Endometrium (tissue), 2 donors: ENCODE data around the gene TCTA.
"Not testable (repeated sequence)": the region's sequence is repeated elsewhere in the genome, so short reads cannot be mapped to it uniquely, and the experiment has no call there.

Experiments
- FAIRE-seq: peaks from 2 replicates; lab custom pipeline; 2012; peaks lifted over from hg19 to GRCh38; lab: Jason Lieb, UNC
- donor health status: control.
- donor health status: control.

TCTA gene

GRCh38 chr3:49411968-49412631 lies at the start of gene TCTA, which contains the start of gene RHOA:
TCTA (plus strand) TSS chr3:49412423; CDS start chr3:49412427, 4 bp downstream.
RHOA (minus strand) TSS chr3:49411976; CDS start chr3:49375589, 36,387 bp downstream.
- peak; percentile 95 for FAIRE-seq

GRCh38 chr3:49362561-49362960 lies 49.7 kb upstream of the TCTA start:
- FAIRE-seq, result no peak

DNA sequence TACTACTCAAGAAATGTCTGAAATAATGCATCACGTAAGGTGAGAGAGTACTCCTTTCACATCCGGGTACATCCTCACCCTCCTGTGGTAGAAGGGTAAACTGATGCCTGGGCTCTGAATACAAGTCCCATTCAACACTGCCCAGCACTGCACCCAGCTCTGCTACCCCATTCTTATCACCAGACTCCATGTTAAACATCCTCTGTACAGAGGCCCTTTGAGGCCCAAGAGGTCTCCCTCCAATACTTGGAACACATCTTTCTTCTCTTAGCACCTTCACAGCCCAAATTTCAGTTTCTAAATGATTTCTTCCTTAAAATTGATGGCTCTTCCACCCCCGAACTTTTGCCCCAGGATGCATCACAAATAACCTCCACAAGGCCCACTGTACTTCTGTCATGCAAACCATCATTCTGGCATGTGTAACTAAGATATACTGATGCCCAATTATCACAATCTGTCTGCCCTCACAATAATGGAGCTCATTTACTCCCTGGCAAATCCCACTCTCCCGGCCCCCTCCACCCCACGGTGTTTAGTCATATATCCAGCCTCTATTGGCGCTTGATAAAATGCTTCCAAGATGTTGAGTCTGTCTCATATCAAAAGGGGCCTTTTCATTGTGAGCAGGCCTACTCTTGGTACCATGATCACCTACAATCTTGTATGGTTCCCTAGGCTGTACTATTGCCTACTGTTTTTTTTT lies 41.5 kb upstream of the TCTA start:
- no peak for FAIRE-seq

DNA sequence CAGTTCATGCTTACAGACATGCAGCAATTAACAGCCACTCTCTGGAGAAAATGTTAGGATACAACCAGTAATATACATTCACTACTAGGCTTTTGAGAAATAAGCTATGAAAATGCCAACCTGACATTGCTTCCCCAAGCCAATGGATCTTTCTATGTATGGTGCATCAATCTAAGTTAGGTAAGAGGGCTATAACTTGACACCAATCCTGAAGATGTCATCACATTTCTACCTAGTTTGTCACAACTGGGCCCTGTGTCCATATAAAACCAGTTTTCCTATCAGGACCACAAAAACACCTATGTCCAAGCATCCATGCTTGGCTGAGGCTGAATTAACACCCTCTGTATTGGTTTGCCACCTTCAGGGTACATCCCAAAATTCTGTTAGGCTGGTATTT lies 40.3 kb upstream of the TCTA start:
- no peak for FAIRE-seq

GRCh38 chr3:49377483-49377882 lies 34.7 kb upstream of the TCTA start:
- FAIRE-seq, result no peak

DNA sequence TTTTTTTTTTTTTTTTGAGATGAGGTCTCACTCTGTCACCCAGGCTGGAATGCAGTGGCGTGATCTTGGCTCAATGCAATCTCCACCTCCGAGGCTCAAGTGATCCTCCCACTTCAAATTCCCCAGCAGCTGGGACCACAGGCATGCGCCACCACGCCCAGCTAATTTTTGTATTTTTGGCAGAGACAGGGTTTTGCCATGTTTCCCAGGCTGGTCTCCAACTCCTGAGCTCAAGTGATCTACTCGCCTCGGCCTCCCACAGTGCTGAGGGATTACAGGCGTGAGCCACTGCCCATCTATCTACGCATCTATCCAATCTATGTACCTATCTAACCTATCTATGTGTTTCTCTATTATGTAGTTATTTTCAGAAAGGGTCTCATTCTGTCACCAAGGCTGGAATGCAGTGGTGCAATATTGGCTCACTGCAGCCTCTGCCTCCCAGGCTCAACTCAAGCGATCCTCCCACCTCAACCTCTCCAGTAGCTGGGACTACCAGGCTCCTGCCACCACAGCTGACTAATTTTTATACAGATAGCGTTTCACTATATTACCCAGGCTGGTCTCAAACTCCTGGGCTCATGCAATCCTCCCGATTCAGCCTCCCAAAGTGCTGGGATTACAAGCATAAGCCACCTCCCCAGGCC lies 33.9 kb upstream of the TCTA start:
- FAIRE-seq, result no peak

- no peak for FAIRE-seq
These were observed 28.8 kb upstream of the TCTA start for GRCh38 chr3:49383387-49383786.

DNA sequence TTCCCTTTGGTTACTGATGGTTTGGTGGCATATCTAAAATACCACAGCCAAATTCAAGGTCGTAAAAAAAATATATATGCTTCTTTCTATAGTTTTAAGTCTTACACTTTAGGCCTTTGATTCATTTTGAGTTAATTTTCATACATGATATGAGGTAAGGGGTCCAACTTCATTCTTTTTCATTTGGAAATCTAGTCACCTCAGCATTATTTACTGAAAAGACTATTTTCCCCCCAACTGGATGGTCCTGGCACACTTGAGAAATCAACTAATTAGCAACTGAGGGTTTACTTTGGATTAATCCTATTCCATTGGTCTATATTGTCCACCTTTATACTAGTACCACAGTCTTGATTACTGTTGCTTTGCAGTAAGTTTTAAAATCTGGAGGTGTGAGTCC lies 26.6 kb upstream of the TCTA start:
- FAIRE-seq, result no peak

- FAIRE-seq, result no peak
These were observed 26.0 kb upstream of the TCTA start for GRCh38 chr3:49386056-49386756.

GRCh38 chr3:49387721-49388120 lies 24.5 kb upstream of the TCTA start:
- FAIRE-seq, result no peak

- no peak for FAIRE-seq
These were observed 23.9 kb upstream of the TCTA start for GRCh38 chr3:49388289-49388820.

GRCh38 chr3:49389297-49389696 lies 22.9 kb upstream of the TCTA start:
- FAIRE-seq, result no peak

GRCh38 chr3:49391310-49391709 lies 20.9 kb upstream of the TCTA start:
- not testable (repeated sequence) for FAIRE-seq

GRCh38 chr3:49397470-49397869 lies 14.8 kb upstream of the TCTA start:
- FAIRE-seq, result no peak

- no peak for FAIRE-seq
These were observed 12.8 kb upstream of the TCTA start for GRCh38 chr3:49399461-49399860.

- no peak for FAIRE-seq
These were observed 10.5 kb upstream of the TCTA start for GRCh38 chr3:49401766-49402165.

- FAIRE-seq, result no peak
These were observed 8.3 kb upstream of the TCTA start for GRCh38 chr3:49403891-49404290.

- not testable (repeated sequence) for FAIRE-seq
These were observed 6.7 kb upstream of the TCTA start for GRCh38 chr3:49405570-49405969.

- no peak for FAIRE-seq
These were observed 5.4 kb upstream of the TCTA start for GRCh38 chr3:49406571-49407565.

DNA sequence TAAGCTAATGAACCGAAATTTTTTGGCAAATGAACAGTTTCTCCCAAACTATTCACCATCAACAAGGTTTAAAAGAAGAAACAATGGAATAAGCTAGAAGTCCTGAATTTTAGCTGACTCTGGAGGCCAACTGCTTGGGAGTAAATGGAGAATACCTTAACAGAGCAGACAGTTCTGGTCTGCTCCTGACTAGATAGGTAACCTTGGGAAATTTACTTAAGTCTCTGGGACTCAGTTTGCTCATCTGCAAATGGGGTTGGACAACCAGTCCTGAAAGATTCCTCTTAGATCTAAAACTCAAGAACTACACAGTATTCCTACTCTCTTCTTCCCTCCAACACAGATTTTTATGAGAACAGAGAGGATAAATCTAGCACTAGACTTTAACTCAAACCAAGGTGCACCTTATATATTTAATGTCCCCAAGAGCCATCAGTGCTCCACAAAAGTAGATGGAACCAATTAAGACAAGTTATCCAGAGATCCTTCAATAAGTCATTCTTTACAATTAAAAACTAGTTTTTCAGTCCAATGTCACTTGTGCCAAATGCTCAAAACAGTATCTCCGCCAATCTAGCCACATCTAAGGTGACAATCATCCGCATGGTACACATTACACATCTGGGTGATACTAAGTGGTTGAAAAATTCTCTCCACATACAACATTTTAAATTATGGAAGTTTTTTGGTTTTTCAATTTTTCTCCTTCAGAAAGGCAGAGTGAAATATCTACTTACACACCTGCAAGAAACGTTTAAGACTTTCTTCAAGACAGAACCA lies 2.0 kb upstream of the TCTA start:
- no peak for FAIRE-seq
